Bronchial epithelial cell (primary cell): ENCODE results near the gene DOK3. TPM values are rescaled to one million over a fixed set of nuclear protein-coding genes. Genes with fewer than 3 reads are reported as not detected.
A peak's percentile ranks its signal among the peaks of the same experiment; 100 is the strongest.

ENCODE experiments used
- DNase-seq: peaks from one replicate; pipeline ENCODE4 v3.0.0-alpha.2; 2010; ENCODE audit warnings: low read depth
- FAIRE-seq: peaks from 2 replicates; lab custom pipeline; 2011; peaks lifted over from hg19 to GRCh38; lab: Jason Lieb, UNC
- H3K27me3 ChIP-seq: 2 replicates; pipeline ENCODE4 v1.5.1; 2011; ENCODE audit warnings: low read length; ENCODE audit not compliant: control insufficient read depth, insufficient read depth
- H3K36me3 ChIP-seq: 2 replicates; pipeline ENCODE4 v1.5.1; 2011; ENCODE audit warnings: low read length; ENCODE audit not compliant: control insufficient read depth, insufficient read depth
- H3K4me3 ChIP-seq: 2 replicates; pipeline ENCODE4 v1.5.1; 2011; ENCODE audit warnings: mild to moderate bottlenecking, low read depth, low read length, control low read depth
- total RNA-seq: library from RNA; depleted of rRNA; stranded (reverse); fragments of >200 nt; gene quantifications from 2 replicates; pipeline ENCODE4 v1.2.1, GENCODE V29; 2014
- TF ChIP-seq, protein P1 (sequence below): IDR thresholded peaks from 2 replicates; pipeline ENCODE4 v1.5.1; 2011; ENCODE audit warnings: mild to moderate bottlenecking, moderate library complexity, low read length, control low read depth, inconsistent platforms; ENCODE audit not compliant: insufficient read depth, severe bottlenecking

Gene DOK3
- total RNA-seq, 1 donor from 2014 or later: 0.53 TPM

GRCh38 chr5:177469750-177470525, 39.7 kb downstream of the DOK3 start:
- H3K4me3 ChIP-seq: no peak overlapping the region
- H3K36me3 ChIP-seq: peaks cover 34% of the 10 kb centered on the region
- FAIRE-seq: no peak
- TF ChIP-seq, protein P1, sequence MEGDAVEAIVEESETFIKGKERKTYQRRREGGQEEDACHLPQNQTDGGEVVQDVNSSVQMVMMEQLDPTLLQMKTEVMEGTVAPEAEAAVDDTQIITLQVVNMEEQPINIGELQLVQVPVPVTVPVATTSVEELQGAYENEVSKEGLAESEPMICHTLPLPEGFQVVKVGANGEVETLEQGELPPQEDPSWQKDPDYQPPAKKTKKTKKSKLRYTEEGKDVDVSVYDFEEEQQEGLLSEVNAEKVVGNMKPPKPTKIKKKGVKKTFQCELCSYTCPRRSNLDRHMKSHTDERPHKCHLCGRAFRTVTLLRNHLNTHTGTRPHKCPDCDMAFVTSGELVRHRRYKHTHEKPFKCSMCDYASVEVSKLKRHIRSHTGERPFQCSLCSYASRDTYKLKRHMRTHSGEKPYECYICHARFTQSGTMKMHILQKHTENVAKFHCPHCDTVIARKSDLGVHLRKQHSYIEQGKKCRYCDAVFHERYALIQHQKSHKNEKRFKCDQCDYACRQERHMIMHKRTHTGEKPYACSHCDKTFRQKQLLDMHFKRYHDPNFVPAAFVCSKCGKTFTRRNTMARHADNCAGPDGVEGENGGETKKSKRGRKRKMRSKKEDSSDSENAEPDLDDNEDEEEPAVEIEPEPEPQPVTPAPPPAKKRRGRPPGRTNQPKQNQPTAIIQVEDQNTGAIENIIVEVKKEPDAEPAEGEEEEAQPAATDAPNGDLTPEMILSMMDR: no peak
- no peaks in the 10 kb centered on the region for H3K27me3 ChIP-seq
- no peak for DNase-seq

DNA sequence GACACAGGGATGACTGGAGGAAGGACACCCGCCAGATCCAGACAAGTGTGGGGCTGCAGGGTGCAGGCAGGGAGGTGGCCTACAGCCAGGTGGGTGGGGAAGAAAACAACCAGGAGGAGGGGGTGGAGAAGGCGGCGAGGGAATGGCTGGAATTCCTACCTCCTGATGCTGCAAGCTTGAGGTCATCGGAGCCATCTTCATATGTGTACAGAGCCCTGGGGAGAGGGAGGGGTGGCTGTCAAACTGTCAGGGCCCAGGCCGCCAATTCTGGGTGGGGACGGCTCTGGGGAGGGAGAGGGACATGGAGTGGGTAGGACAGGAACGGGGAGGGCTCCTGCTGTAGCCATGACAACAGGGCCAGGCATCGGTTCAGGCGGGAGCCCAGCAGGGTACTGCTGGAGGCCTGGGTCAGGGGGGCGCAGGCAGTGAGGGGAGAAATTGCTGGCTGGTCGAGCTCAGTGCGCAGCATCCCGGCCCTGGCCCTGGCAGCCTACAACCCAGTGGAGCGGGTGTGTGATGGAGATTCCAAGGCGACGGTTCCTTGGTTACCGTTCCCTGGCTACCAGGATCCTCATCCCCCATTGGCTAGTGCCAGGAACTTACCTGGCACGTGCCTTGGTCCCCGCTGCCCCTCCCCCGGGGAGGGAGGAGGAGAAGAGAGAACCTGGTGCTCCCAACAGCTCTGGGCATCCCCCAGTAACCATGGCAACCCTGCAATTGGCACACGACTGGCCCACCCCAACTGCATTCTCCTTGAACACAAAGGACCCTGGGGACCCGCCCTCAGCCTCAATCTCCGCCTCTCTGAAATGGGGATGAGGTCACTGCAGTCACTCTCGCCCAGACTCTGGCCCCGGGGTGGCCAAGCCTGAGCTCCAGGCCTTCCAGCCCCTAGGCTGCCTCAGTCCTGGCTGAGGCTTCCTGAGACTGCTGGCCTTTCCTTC, 40.7 kb downstream of the DOK3 start:
- Histone ChIP-seq H3K36me3 (peaks cover 34% of the 10 kb centered on the region), H3K27me3 (no peaks in the 10 kb centered on the region), H3K4me3 (no peak overlapping the region)
- DNase-seq (peak; percentile 46), FAIRE-seq (no peak)
- TF ChIP-seq, protein P1: no peak

DNA sequence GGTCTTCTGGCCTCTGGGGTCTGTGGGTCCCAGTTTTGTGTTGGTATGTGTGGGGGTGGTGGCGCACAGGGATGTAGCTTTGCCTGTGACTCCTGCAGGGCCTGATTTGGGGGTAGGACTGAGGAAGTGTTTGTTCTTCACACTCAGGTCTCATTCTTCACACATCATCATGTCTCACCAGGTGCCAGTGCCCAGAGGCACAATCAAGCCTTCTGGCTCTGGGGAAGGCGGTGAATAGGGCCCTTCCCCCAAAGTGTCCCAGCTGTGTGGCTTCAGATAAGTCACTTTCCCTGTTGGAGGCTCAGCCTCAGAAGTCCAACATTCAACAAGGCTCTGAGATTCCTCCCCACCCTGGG, 41.3 kb downstream of the DOK3 start:
- no peak for FAIRE-seq
- no peak overlapping the region for H3K4me3 ChIP-seq
- H3K27me3 ChIP-seq: no peaks in the 10 kb centered on the region
- H3K36me3 ChIP-seq: peaks cover 36% of the 10 kb centered on the region
- TF ChIP-seq, protein P1: no peak
- DNase-seq: peak; percentile 48

DNA sequence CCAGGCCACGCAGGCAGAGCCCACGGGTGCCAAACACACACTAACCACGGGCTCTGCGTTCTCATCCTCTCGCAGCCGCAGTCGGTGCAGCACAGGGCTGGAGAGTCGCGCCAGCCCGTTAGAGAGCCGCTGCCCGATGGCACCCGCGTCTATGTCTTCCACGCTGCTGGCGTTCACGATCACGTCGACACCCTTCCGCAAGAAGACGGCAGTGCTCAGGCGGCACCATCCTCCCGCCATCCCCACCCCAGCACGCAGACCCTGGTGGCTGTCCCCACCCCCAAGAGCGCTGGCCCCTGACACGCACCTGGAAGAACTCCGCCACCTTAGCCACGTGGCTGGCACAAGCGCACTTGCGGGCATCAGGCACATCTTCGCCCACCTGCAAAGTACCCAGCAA, 42.2 kb downstream of the DOK3 start:
- no peaks in the 10 kb centered on the region for H3K27me3 ChIP-seq
- no peak for DNase-seq
- H3K36me3 ChIP-seq: peaks cover 37% of the 10 kb centered on the region
- no peak for FAIRE-seq
- no peak overlapping the region for H3K4me3 ChIP-seq
- TF ChIP-seq, protein P1: no peak

DNA sequence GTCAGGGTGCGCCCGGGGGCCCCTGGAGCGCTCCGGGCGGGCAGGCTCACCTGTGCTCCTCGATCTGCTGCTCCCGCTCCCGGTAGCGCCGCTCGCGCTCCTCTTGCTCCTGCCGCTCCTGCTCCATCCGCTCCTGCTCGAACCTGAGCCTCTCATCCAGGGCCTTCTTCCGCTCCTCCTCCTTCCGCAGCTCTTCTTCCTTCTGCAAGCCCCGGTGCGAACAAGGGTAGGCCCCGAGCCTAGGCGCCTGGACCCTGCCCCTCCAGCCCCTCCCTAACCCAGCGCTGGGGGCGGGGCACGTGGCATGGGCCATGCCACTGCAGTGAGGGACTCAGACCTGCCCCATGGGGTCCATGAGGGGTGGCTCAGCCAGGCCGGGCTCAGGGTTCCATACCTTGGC, 42.8 kb downstream of the DOK3 start:
- Histone ChIP-seq H3K27me3 (no peaks in the 10 kb centered on the region), H3K36me3 (peaks cover 36% of the 10 kb centered on the region), H3K4me3 (no peak overlapping the region)
- TF ChIP-seq, protein P1: no peak
- FAIRE-seq: no peak
- DNase-seq: no peak
